Endothelial cell of umbilical vein (primary cell): Measurements from ENCODE around the gene IL36G.

ENCODE experiments used
- EZH2 ChIP-seq: IDR thresholded peaks from 2 replicates; pipeline ENCODE4 v1.6.1; 2012; ENCODE audit warnings: borderline replicate concordance, low read depth, mild to moderate bottlenecking, moderate library complexity, low read length, inconsistent platforms; ENCODE audit not compliant: severe bottlenecking
- JUN ChIP-seq: IDR thresholded peaks from 2 replicates; pipeline ENCODE4 v1.6.1; 2011; ENCODE audit warnings: borderline replicate concordance, low read depth; ENCODE audit not compliant: insufficient read length, insufficient read depth
- MYC ChIP-seq: IDR thresholded peaks from one replicate; pipeline ENCODE4 v1.6.1; 2011; ENCODE audit warnings: mild to moderate bottlenecking, low read depth, low read length
- POLR2A ChIP-seq: IDR thresholded peaks from 2 replicates; pipeline ENCODE4 v1.6.1; 2012; ENCODE audit warnings: low read depth, mild to moderate bottlenecking, control low read depth, low read length
- POLR2AphosphoS5 ChIP-seq: IDR thresholded peaks from 2 replicates; pipeline ENCODE4 v1.6.1; 2012; ENCODE audit warnings: low read depth, mild to moderate bottlenecking, control low read depth, low read length, moderate library complexity; ENCODE audit not compliant: insufficient read depth
- TF ChIP-seq, protein P1 (sequence below): IDR thresholded peaks from 2 replicates; pipeline ENCODE4 v1.6.1; 2011; ENCODE audit not compliant: insufficient read depth, insufficient read length
- TF ChIP-seq, protein P2 (sequence below), 2 donors: IDR thresholded peaks; 1 replicate in 1 of 2; 2 replicates in 1 of 2; pipeline ENCODE4 v1.5.1; 2011; ENCODE audit warnings: low read length in 2 of 2, mild to moderate bottlenecking in 2 of 2, moderate library complexity in 2 of 2, control low read depth in 1 of 2, inconsistent platforms in 1 of 2, low read depth in 1 of 2; ENCODE audit not compliant: insufficient read depth in 1 of 2; ENCODE audit errors: extremely low read depth in 1 of 2

DNA sequence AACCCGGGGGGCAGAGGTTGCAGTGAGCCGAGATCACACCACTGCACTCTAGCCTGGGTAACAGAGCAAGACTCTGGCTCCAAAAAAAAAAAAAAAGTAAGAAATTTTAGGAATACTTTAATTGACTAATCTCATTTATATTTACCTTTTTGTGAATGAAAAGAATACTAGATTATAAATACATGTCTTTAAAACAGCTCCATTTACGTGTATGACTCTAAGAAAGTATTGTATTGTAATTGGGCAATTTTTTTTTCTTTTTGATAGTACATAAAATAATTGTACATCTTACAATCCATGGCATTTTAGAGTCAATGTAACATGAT lies 35.5 kb downstream of the IL36G start:
- TF ChIP-seq POLR2A: no peak
- TF ChIP-seq POLR2AphosphoS5: no peak
- TF ChIP-seq MYC: no peak
- TF ChIP-seq, protein P1, sequence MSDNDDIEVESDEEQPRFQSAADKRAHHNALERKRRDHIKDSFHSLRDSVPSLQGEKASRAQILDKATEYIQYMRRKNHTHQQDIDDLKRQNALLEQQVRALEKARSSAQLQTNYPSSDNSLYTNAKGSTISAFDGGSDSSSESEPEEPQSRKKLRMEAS: no peak
- TF ChIP-seq, protein P2, sequence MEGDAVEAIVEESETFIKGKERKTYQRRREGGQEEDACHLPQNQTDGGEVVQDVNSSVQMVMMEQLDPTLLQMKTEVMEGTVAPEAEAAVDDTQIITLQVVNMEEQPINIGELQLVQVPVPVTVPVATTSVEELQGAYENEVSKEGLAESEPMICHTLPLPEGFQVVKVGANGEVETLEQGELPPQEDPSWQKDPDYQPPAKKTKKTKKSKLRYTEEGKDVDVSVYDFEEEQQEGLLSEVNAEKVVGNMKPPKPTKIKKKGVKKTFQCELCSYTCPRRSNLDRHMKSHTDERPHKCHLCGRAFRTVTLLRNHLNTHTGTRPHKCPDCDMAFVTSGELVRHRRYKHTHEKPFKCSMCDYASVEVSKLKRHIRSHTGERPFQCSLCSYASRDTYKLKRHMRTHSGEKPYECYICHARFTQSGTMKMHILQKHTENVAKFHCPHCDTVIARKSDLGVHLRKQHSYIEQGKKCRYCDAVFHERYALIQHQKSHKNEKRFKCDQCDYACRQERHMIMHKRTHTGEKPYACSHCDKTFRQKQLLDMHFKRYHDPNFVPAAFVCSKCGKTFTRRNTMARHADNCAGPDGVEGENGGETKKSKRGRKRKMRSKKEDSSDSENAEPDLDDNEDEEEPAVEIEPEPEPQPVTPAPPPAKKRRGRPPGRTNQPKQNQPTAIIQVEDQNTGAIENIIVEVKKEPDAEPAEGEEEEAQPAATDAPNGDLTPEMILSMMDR (IDR thresholded peaks at IDR 0.05; ENCODE audit: extremely low read depth in 1 of 2, insufficient read depth in 1 of 2, low read depth in 1 of 2, low read length in 2 of 2): no peak
- no peak for TF ChIP-seq EZH2
- TF ChIP-seq JUN: no peak
